ENCODE results near the gene NFIC.

NFIC gene

DNA sequence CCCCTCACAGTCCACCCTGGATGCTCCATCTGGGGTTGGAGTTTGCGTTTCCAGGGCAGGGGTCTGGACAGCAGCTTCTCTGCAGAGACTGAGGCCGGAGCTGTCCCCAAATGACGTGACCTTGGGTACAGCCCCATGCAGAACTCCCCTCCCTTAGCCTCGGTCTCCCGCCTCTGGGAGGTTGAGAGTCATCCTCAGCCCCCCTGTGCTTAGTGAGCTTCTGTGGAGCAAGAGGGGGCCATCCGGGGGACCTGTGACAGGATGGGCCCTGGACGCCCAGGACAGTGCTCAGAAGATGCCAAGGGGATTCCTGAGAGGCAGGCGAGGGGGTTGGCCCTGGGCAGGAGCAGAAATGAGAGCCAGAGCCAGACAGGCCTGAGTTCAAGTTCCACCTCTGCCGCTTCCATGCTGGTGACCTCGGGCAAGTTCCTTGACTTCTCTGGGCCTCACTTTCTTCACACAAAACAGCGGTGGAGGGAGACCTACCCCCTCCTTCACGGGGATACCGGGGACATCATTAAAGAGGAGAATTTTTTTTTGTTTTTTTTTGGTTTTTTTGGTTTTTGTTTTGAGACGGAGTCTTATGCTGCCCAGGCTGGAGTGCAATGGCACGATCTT is 93.7 kb downstream of the NFIC start:
- no peak for DNase-seq (ENCODE audit: low read depth)
- TF ChIP-seq, protein P1, sequence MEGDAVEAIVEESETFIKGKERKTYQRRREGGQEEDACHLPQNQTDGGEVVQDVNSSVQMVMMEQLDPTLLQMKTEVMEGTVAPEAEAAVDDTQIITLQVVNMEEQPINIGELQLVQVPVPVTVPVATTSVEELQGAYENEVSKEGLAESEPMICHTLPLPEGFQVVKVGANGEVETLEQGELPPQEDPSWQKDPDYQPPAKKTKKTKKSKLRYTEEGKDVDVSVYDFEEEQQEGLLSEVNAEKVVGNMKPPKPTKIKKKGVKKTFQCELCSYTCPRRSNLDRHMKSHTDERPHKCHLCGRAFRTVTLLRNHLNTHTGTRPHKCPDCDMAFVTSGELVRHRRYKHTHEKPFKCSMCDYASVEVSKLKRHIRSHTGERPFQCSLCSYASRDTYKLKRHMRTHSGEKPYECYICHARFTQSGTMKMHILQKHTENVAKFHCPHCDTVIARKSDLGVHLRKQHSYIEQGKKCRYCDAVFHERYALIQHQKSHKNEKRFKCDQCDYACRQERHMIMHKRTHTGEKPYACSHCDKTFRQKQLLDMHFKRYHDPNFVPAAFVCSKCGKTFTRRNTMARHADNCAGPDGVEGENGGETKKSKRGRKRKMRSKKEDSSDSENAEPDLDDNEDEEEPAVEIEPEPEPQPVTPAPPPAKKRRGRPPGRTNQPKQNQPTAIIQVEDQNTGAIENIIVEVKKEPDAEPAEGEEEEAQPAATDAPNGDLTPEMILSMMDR (IDR thresholded peaks at IDR 0.05; ENCODE audit: low read depth, low read length, missing control alignments): no peak
- no peak overlapping the region for H3K4me3 ChIP-seq (ENCODE audit: low read depth, low read length)

DNA sequence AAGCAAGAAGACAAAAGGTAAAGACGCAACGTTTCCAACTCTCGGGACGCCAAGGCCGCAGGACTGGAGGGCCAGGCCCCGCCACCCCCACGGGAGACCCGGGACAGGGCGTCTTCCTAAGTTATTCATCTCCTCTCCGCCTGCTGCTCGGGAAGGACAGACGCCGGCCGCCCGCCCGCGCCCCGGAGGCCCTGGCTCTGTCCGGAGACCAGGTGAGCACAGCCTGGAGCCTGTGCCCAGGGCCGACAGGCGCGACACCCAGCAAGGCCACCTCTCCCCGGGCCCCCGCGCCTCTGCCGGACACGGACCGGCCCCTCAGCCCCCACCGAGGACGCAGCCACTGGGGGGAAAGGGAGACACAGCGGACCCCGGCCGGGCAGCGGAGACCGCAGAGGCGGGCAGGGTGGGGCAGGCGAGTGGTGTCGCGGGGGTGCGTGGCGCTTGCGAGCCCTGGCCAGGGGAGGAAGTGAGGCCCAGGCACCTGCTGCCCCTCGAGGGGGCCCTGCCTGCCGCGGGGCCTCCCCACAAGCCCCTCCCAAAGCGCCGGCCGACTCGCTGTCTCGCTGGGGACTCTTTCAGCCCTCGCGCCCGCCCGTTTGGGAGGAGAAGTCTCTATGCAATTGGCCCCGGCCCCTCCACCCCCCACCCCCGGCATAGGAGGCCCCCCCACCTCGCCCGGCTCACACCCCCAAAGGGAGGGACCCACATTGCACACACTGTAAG is 96.8 kb downstream of the NFIC start:
- DNase-seq (ENCODE audit: low read depth): no peak
- H3K4me3 ChIP-seq (ENCODE audit: low read depth, low read length): no peak overlapping the region
- TF ChIP-seq, protein P1 (IDR thresholded peaks at IDR 0.05; ENCODE audit: low read depth, low read length, missing control alignments): no peak

DNA sequence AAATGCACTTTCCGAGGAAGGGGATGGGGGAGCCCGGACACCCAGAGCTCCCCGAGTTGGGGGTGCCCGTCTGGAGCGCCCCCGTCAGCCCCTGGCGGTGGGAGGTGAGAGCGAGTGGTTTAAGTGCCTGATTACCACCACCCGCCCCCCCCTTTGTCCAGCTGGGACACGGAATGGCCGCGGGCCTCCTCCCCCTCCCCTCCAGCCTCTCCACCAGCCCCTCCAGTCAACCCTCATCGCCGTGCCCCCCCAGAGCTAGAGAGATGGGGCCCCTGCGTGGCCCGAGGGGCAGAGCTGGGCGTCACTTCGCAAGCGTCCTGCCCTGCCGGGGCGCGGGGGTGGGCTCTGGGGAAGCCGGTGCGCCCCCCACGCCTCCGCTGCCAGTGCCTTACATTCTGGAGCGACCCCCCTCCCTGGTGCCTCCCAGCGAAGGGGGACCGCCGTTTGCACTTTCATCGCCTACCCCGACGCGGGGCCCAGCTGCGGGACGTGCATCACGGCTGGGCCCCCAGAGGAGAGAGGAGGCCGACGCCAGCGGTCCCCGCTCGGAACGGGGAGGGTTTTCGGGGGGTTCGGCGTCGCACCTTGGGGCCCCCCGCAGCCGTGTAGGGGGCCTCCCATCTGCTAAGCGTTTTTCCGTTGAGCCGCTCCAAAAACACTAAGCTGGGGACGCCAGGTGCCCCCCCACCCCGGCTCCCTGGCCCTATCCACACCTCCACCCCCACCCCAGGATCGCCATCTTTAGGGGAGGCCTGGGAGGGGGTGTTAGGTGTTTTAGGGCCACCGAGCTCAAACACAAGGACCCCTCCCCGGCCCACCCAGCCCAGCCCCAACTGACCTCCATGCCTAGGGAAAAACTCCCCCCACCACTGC is 97.6 kb downstream of the NFIC start:
- no peak overlapping the region for H3K4me3 ChIP-seq (ENCODE audit: low read depth, low read length)
- DNase-seq (ENCODE audit: low read depth): no peak
- TF ChIP-seq, protein P1 (IDR thresholded peaks at IDR 0.05; ENCODE audit: low read depth, low read length, missing control alignments): no peak

DNA sequence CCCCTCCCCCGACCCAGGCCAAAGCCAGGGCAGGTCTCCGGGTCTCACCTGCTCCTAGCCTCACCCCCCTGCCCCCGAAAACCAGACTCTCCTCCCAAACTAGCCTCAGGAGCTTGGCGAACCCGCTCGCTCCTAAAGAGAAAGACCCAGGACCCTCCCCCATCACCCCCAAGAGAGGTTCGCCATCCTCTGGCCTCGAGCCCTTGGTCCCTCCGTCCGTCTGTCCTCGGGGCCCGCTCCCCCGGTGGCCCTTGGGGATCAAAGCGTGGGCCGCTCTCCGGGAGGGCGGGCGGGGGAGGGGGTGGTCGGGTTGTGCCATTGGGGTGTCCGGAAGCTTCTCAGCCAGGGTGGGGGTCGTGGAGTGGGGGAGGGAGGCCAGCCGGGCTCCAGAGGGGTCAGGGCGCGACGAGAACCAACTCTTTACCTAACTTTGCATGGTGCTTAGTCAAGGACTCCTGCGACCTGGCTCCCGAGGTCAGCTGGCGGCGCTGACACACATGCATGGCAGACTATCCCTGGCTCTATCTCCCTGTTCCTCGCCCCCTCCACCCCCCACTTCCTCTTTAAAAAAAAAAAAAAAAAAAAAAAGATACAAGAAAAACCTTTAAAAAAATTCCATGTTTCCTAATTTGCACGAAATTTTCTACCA is 98.3 kb downstream of the NFIC start:
- H3K4me3 ChIP-seq (ENCODE audit: low read depth, low read length): no peak overlapping the region
- DNase-seq (ENCODE audit: low read depth): no peak
- TF ChIP-seq, protein P1 (IDR thresholded peaks at IDR 0.05; ENCODE audit: low read depth, low read length, missing control alignments): no peak

DNA sequence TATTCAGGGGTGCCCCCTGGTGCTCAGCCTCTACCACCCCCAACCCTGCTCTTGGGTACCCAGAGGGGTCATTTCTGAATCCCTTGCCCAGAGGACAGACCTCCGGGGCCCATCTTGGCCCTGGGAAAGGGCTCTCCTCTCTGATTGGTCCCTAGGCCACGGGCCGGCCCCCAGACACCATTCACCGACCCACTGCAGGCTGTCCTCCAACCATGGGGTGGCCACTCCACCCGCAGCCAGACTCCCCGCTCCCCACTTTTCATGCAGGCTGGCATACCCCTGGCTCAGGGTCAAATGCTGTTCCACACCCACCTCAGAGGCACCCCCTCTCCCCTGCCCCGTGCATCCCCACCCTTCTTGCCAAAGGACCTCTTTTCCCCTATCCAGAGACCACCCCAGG is 99.2 kb downstream of the NFIC start:
- no peak for DNase-seq (ENCODE audit: low read depth)
- no peak overlapping the region for H3K4me3 ChIP-seq (ENCODE audit: low read depth, low read length)
- TF ChIP-seq, protein P1 (IDR thresholded peaks at IDR 0.05; ENCODE audit: low read depth, low read length, missing control alignments): no peak

DNA sequence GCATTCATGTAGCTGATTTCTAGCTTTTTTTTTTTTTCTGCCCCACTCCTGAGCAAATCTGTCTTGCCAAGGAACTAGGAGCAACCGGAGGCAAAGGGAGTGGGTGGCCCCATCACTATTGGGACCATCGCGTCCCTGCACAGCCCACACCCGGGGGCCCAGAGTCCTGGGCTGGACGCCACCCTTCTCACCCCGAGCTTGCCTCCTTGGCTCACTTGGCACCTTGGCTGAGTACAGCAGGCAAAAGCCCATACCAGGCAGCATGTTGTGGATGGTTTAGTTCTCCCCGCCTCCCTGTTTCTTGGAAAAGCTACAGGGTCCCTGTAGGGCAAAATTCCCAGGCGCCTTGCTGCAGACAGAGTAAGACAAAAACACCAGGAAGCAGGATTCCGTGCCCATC is 100.3 kb downstream of the NFIC start:
- no peak for DNase-seq (ENCODE audit: low read depth)
- TF ChIP-seq, protein P1 (IDR thresholded peaks at IDR 0.05; ENCODE audit: low read depth, low read length, missing control alignments): no peak
- no peak overlapping the region for H3K4me3 ChIP-seq (ENCODE audit: low read depth, low read length)
